OCI-LY3 (cell line): ENCODE results near the gene DNAJC18.

Experiments used
- EZH2phosphoT487 ChIP-seq: fragments of 200-600 bp; shearing (Covaris generic); IDR thresholded peaks from 2 replicates; pipeline ENCODE4 v1.6.1; 2018; ENCODE audit warnings: antibody characterized with exemption, mixed run types, low read depth
- TF ChIP-seq, protein P1 (sequence below): fragments of 200-600, 300-600 bp; sonication (generic); IDR thresholded peaks from 2 replicates; pipeline ENCODE4 v1.5.1; 2014; ENCODE audit warnings: antibody characterized with exemption, low read length, low read depth

DNA sequence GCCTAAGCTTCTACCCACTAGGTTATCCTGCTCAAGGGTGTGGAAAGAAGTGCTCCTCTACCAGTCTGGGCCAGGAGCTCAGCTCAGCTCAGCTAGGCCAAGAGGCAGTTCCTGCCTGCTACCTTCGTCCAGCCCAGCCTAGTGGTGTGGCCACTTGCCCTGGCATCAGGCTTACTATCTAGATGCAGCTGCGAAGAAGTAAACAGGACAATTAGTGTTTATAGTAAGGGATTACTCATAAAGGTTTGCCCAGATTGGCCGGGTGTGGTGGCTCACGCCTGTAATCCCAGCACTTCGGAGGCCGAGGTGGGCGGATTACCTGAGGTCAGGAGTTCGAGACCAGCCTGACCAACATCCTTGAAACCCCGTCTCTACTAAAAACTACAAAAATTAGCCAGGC is 22.7 kb downstream of the DNAJC18 start:
- TF ChIP-seq EZH2phosphoT487, result no peak
- TF ChIP-seq, protein P1, sequence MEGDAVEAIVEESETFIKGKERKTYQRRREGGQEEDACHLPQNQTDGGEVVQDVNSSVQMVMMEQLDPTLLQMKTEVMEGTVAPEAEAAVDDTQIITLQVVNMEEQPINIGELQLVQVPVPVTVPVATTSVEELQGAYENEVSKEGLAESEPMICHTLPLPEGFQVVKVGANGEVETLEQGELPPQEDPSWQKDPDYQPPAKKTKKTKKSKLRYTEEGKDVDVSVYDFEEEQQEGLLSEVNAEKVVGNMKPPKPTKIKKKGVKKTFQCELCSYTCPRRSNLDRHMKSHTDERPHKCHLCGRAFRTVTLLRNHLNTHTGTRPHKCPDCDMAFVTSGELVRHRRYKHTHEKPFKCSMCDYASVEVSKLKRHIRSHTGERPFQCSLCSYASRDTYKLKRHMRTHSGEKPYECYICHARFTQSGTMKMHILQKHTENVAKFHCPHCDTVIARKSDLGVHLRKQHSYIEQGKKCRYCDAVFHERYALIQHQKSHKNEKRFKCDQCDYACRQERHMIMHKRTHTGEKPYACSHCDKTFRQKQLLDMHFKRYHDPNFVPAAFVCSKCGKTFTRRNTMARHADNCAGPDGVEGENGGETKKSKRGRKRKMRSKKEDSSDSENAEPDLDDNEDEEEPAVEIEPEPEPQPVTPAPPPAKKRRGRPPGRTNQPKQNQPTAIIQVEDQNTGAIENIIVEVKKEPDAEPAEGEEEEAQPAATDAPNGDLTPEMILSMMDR, result no peak
